ENCODE data around the gene ADAMTS2. TPM values are rescaled to one million over a fixed set of nuclear protein-coding genes. Genes with fewer than 3 reads are reported as not detected.

Gene ADAMTS2
- total and polyA plus RNA-seq, 4 donors, result 4.8 to 49.8 (median 32.0) TPM

GRCh38 chr5:179379321-179379890 is 34.1 kb upstream of the ADAMTS2 start:
- no peak for ATAC-seq (ENCODE audit: low FRiP score)

DNA sequence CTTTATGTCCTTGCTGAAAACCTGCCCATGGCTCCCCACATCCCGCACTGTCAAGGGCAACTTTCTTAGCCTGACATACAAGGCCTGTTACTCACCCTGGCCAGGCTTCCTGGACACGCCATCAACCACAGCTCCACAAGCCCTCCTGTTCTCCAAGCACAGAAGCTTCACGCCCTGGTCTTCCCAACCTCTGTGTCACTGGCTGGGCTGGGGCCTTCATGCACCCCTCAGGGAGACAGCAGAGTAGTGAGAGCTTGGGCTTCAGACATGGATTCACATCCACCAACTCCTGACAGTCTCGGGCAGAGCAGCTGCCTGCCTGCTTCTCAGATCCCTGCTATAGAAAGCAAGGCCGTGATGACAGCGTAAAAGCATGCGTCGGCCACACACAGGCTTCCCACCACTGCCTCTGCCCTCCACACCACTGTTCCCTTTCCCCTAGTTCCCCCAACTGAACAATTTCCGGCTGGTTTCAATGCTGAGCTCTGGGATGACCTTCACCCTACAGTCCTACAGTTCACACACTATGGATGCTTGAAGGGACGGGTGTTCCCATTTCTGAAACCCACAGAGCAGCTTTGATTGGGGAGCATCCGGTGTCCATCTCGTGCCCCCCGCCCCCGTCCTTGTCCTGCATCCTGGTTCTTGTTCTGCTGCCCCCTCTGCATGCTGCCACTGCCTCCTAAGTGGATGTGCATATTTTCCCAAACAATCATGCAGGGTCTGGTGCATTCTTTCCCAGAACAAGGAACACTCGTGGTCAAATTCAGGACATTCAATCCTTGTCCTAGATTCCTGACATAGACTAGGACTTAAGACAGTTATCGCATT is 33.4 kb upstream of the ADAMTS2 start:
- 61 to 68% methylated on average over 16 of the region's 16 CpGs for WGBS, 2 donors
- intact Hi-C loops (cut with DNase I), result no loop called here
- ATAC-seq (ENCODE audit: low FRiP score), result no peak
- Histone ChIP-seq H3K9me3 (ENCODE audit: control insufficient read depth, low read length) (no peaks in the 10 kb centered on the region), H3K27ac (ENCODE audit: low read depth in 1 of 2, low read length in 2 of 2) (no peak overlapping the region), H3K4me3 (ENCODE audit: low read length in 2 of 2) (no peak overlapping the region), H3K36me3 (ENCODE audit: control insufficient read depth in 1 of 2, insufficient read depth in 2 of 2, low read length in 1 of 2) (no peaks in the 10 kb centered on the region), H3K27me3 (ENCODE audit: control insufficient read depth in 1 of 2, insufficient read depth in 2 of 2, low read length in 1 of 2) (no peaks in the 10 kb centered on the region), H3K4me1 (ENCODE audit: control insufficient read depth in 1 of 2, insufficient read depth in 2 of 2, low read length in 2 of 2) (no peaks in the 10 kb centered on the region)
- peak in 1 of 2 donors; percentile 66 for DNase-seq

More at GRCh38 chr5:179379321-179379890, 34.1 kb upstream of the ADAMTS2 start:
- no peaks in the 10 kb centered on the region for H3K36me3 ChIP-seq (ENCODE audit: control insufficient read depth in 1 of 2, insufficient read depth in 2 of 2, low read length in 1 of 2)
- no peaks in the 10 kb centered on the region for H3K4me1 ChIP-seq (ENCODE audit: control insufficient read depth in 1 of 2, insufficient read depth in 2 of 2, low read length in 2 of 2)
- no peaks in the 10 kb centered on the region for H3K27me3 ChIP-seq (ENCODE audit: control insufficient read depth in 1 of 2, insufficient read depth in 2 of 2, low read length in 1 of 2)
- no peak overlapping the region for H3K27ac ChIP-seq (ENCODE audit: low read depth in 1 of 2, low read length in 2 of 2)
- WGBS, 2 donors, result 81 to 87% methylated on average over 9 of the region's 9 CpGs
- intact Hi-C loops (cut with DNase I), result no loop called here
- no peak overlapping the region for H3K4me3 ChIP-seq (ENCODE audit: low read length in 2 of 2)
- peak in 1 of 2 donors; percentile 41 for DNase-seq
- H3K9me3 ChIP-seq (ENCODE audit: control insufficient read depth, low read length), result no peaks in the 10 kb centered on the region

DNA sequence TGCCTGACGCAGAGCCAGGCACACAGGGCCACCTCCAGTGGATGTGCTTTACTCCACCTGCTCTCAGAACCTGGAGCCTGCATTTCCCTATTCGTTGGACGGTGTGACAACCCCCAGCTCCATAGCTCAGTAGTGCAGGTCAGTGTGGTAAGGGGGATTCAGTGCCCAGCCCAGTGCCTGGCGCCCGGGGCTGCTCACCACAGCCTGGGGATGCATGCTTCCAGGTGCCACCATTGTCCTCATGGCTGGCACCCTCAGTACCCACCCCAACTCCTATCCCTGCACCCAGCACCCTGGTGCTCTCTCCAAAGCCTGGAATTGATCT is 32.8 kb upstream of the ADAMTS2 start:
- Histone ChIP-seq H3K27ac (ENCODE audit: low read depth in 1 of 2, low read length in 2 of 2) (no peak overlapping the region), H3K4me3 (ENCODE audit: low read length in 2 of 2) (no peak overlapping the region), H3K36me3 (ENCODE audit: control insufficient read depth in 1 of 2, insufficient read depth in 2 of 2, low read length in 1 of 2) (no peaks in the 10 kb centered on the region), H3K9me3 (ENCODE audit: control insufficient read depth, low read length) (no peaks in the 10 kb centered on the region), H3K27me3 (ENCODE audit: control insufficient read depth in 1 of 2, insufficient read depth in 2 of 2, low read length in 1 of 2) (no peaks in the 10 kb centered on the region), H3K4me1 (ENCODE audit: control insufficient read depth in 1 of 2, insufficient read depth in 2 of 2, low read length in 2 of 2) (no peaks in the 10 kb centered on the region)
- intact Hi-C loops (cut with DNase I), result no loop called here
- no peak for ATAC-seq (ENCODE audit: low FRiP score)
- DNase-seq, result no peak
- WGBS, 2 donors, result 85 to 99% methylated on average over 5 of the region's 5 CpGs

DNA sequence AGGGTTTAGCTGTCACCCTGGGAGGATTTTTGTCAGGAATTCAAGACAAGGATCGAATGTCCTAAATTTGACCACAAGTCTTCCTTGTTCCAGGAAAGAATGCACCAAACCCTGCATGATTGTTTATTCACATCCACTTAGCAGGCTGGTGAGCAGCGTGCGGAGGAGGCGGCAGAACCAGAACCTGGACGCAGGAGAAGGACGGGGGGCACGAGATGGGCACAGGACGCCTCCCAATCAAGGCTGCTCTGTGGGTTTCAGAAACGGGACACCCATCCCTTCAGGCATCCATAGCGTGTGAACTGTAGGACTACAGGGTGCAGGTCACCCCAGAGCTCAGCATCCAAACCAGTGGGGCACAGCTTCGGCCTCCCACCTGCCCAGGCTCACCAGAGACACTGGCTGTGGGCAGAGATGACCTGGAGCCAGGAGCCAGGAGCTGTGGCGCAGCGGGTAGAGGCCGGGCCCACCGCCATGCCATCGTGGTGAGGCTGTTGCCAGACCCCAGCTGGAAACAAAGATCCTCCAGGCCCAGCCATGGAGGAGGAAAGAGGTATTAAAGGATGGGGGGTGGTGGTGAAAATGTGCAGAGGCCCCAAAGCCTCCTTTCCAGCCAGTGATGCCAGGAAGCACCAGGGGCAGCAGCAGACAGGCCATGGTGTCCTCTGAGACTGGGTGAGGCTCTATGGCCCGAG is 32.3 kb upstream of the ADAMTS2 start:
- Histone ChIP-seq H3K27me3 (ENCODE audit: control insufficient read depth in 1 of 2, insufficient read depth in 2 of 2, low read length in 1 of 2) (no peaks in the 10 kb centered on the region), H3K4me3 (ENCODE audit: low read length in 2 of 2) (no peak overlapping the region), H3K4me1 (ENCODE audit: control insufficient read depth in 1 of 2, insufficient read depth in 2 of 2, low read length in 2 of 2) (no peaks in the 10 kb centered on the region), H3K9me3 (ENCODE audit: control insufficient read depth, low read length) (no peaks in the 10 kb centered on the region), H3K27ac (ENCODE audit: low read depth in 1 of 2, low read length in 2 of 2) (no peak overlapping the region), H3K36me3 (ENCODE audit: control insufficient read depth in 1 of 2, insufficient read depth in 2 of 2, low read length in 1 of 2) (no peaks in the 10 kb centered on the region)
- DNase-seq, result peak in 1 of 2 donors; percentile 55
- 84 to 93% methylated on average over 17 of the region's 17 CpGs for WGBS, 2 donors
- ATAC-seq (ENCODE audit: low FRiP score), result no peak
- intact Hi-C loops (cut with DNase I), result no loop called here

DNA sequence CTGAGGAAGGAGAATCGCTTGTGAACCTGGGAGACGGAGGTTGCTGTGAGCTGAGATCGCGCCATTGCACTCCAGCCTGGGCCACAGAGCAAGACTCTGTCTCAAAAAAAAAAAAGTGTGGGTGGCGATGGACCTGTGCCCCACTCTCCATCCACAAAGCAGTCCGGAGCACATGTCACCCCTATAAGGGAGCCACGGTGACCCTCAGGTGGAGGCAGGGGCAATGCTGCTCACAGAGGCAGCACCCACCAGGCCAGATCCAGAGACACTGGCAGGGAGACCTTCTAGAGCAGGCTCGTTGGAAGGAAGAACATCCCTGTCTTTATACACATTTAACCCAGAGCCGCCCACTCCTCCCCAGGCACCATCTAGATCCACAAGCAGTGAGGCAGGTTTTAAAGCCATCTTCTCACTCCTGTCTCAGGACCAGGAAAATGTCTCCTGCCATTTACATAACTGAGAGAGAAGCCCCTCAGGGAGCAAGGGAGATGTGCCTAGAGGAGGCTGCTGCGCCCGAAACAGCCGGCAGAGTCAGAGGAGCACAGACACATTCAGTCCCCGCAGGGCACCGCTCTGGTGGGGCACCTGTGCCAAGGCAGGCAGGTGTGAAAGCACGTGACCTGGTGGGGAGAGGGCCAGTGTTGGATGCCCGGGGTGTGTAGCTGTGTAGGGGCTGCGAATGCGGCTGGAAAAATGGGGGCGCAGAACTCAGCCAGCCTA is 31.6 kb upstream of the ADAMTS2 start:
- WGBS, 2 donors, result 88 to 91% methylated on average over 18 to 19 of the region's 19 CpGs
- DNase-seq (peak in 1 of 2 donors; percentile 68), ATAC-seq (ENCODE audit: low FRiP score) (no peak)
- no peaks in the 10 kb centered on the region for H3K36me3 ChIP-seq (ENCODE audit: control insufficient read depth in 1 of 2, insufficient read depth in 2 of 2, low read length in 1 of 2)
- H3K27ac ChIP-seq (ENCODE audit: low read depth in 1 of 2, low read length in 2 of 2), result no peak overlapping the region
- no peaks in the 10 kb centered on the region for H3K27me3 ChIP-seq (ENCODE audit: control insufficient read depth in 1 of 2, insufficient read depth in 2 of 2, low read length in 1 of 2)
- H3K4me3 ChIP-seq (ENCODE audit: low read length in 2 of 2), result no peak overlapping the region
- H3K9me3 ChIP-seq (ENCODE audit: control insufficient read depth, low read length), result no peaks in the 10 kb centered on the region
- H3K4me1 ChIP-seq (ENCODE audit: control insufficient read depth in 1 of 2, insufficient read depth in 2 of 2, low read length in 2 of 2), result no peaks in the 10 kb centered on the region
- intact Hi-C loops (cut with DNase I), result no loop called here

DNA sequence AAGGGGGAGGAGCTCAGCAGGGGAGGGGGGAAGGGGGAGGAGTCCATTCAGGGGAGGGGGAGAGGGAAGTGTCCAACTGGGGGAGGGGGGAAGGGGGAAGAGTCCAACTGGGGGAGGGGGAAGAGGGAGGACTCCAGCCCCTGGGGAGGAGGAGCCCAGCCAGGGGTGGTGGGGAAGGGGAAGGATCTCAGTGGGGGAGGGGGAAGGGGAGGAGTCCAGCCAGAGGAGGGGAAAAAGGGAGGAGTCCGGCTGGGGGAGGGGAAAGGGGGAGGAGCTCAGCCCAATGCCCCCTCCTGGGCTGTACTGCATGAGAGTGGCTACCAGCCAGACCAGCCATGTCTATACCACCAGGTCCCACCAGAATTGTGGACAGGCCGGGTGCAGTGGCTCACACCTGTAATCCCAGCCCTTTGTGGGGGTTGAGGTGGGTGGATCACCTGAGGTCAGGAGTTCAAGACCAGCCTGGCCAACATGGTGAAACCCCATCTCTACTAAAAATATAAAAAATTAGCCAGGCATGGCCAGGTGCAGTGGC is 30.6 kb upstream of the ADAMTS2 start:
- ATAC-seq (ENCODE audit: low FRiP score) (no peak), DNase-seq (peak; percentile 13 to 45)
- intact Hi-C loops (cut with DNase I), result no loop called here
- 75 to 77% methylated on average over 2 of the region's 2 CpGs for WGBS, 2 donors
- no peaks in the 10 kb centered on the region for H3K9me3 ChIP-seq (ENCODE audit: control insufficient read depth, low read length)
- H3K27me3 ChIP-seq (ENCODE audit: control insufficient read depth in 1 of 2, insufficient read depth in 2 of 2, low read length in 1 of 2), result no peaks in the 10 kb centered on the region
- H3K27ac ChIP-seq (ENCODE audit: low read depth in 1 of 2, low read length in 2 of 2), result no peak overlapping the region
- H3K4me1 ChIP-seq (ENCODE audit: control insufficient read depth in 1 of 2, insufficient read depth in 2 of 2, low read length in 2 of 2), result no peaks in the 10 kb centered on the region
- H3K36me3 ChIP-seq (ENCODE audit: control insufficient read depth in 1 of 2, insufficient read depth in 2 of 2, low read length in 1 of 2), result no peaks in the 10 kb centered on the region
- H3K4me3 ChIP-seq (ENCODE audit: low read length in 2 of 2), result no peak overlapping the region

GRCh38 chr5:179375236-179375685 is 30.0 kb upstream of the ADAMTS2 start:
- 73 to 80% methylated on average over 3 of the region's 3 CpGs for WGBS, 2 donors
- ATAC-seq (ENCODE audit: low FRiP score), result no peak

GRCh38 chr5:179374506-179375235 is 29.4 kb upstream of the ADAMTS2 start:
- H3K9me3 ChIP-seq (ENCODE audit: control insufficient read depth, low read length), result no peaks in the 10 kb centered on the region
- H3K27ac ChIP-seq (ENCODE audit: low read depth in 1 of 2, low read length in 2 of 2), result no peak overlapping the region
- intact Hi-C loops (cut with DNase I), result no loop called here
- ATAC-seq (ENCODE audit: low FRiP score) (no peak), DNase-seq (peak; percentile 12 to 70)
- H3K27me3 ChIP-seq (ENCODE audit: control insufficient read depth in 1 of 2, insufficient read depth in 2 of 2, low read length in 1 of 2), result no peaks in the 10 kb centered on the region
- no peaks in the 10 kb centered on the region for H3K4me1 ChIP-seq (ENCODE audit: control insufficient read depth in 1 of 2, insufficient read depth in 2 of 2, low read length in 2 of 2)
- no peaks in the 10 kb centered on the region for H3K36me3 ChIP-seq (ENCODE audit: control insufficient read depth in 1 of 2, insufficient read depth in 2 of 2, low read length in 1 of 2)
- no peak overlapping the region for H3K4me3 ChIP-seq (ENCODE audit: low read length in 2 of 2)
- WGBS, 2 donors, result 88 to 94% methylated on average over 31 of the region's 31 CpGs

More at GRCh38 chr5:179375236-179375685, 30.0 kb upstream of the ADAMTS2 start:
- H3K27me3 ChIP-seq (ENCODE audit: control insufficient read depth in 1 of 2, insufficient read depth in 2 of 2, low read length in 1 of 2), result no peaks in the 10 kb centered on the region
- DNase-seq, result peak; percentile 18 to 36
- no peaks in the 10 kb centered on the region for H3K9me3 ChIP-seq (ENCODE audit: control insufficient read depth, low read length)
- H3K4me1 ChIP-seq (ENCODE audit: control insufficient read depth in 1 of 2, insufficient read depth in 2 of 2, low read length in 2 of 2), result no peaks in the 10 kb centered on the region
- no peak overlapping the region for H3K4me3 ChIP-seq (ENCODE audit: low read length in 2 of 2)
- H3K27ac ChIP-seq (ENCODE audit: low read depth in 1 of 2, low read length in 2 of 2), result no peak overlapping the region
- intact Hi-C loops (cut with DNase I), result no loop called here
- H3K36me3 ChIP-seq (ENCODE audit: control insufficient read depth in 1 of 2, insufficient read depth in 2 of 2, low read length in 1 of 2), result no peaks in the 10 kb centered on the region
